HG03342 (cell line): ENCODE results near the gene DDA1.
A peak's percentile ranks its signal among the peaks of the same experiment; 100 is the strongest.
"Not testable (repeated sequence)": the region's sequence is repeated elsewhere in the genome, so short reads cannot be mapped to it uniquely, and the experiment has no call there.

Experiments
- ATAC-seq: cut with Tn5 transposase; IDR thresholded peaks from one replicate; pipeline ENCODE4 v1.9.1; 2021; ENCODE audit warnings: mild to moderate bottlenecking, moderate library complexity; ENCODE audit not compliant: unreplicated experiment

The DDA1 gene

DNA sequence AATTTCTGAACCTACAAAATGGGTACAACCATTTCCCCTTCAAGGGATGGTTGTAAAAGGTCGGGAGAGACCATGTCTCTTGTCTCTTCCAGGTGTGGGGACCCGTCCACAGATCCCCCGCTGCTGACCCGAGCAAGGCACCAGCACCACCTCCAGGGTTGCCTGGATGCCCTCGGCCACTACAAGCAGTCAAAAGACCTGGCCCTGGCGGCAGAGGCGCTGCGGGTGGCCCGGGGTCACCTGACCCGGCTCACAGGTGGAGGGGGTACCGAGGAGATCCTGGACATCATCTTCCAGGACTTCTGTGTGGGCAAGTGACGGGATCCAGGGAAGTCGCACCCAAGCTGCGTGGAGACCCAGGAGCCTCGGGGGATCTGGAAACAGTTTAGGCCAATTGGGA is 32.0 kb downstream of the DDA1 start:
- ATAC-seq: no peak

DNA sequence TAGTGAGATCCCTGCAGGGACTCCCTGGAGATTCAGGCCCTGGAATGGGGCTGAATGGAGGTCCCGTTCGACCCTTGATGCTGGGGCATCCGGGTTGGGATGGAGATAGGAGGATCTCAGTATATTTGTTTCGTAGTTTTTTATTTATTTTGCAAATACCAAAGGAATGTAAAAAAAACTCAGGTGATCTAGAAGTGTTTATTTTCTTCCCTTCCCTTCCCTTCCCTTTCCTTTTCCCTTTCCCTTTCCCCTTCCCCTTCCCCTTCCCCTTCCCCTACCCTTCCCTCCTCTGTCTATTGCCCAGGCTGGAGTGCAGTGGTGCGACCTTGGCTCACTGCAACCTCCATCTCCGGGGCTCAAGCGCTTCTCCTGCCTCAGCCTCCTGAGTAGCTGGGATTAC is 32.5 kb downstream of the DDA1 start:
- no peak for ATAC-seq

- peak; percentile 38 for ATAC-seq
Observed at GRCh38 chr19:17346109-17346671, 36.8 kb downstream of the DDA1 start.

DNA sequence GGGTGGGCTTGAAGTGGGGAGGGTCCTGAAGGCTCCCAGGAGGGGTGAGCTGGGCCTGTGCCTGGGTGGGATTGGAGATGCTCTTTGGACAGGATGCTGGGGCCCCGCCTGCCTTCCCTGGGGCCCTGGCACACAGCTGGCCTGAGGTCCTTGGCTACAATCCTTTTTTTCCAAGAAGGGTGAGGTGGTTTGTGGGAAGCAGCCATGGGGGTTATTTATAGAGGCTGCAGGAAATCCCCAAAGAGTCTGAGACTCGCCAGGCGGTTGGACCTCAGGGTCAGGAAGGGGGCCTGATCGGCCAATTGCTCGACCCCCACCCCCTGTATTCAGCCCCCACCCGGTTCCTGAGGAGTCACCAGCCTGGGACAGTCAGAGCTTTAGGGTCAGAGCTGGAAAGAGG is 38.0 kb downstream of the DDA1 start:
- ATAC-seq: no peak

DNA sequence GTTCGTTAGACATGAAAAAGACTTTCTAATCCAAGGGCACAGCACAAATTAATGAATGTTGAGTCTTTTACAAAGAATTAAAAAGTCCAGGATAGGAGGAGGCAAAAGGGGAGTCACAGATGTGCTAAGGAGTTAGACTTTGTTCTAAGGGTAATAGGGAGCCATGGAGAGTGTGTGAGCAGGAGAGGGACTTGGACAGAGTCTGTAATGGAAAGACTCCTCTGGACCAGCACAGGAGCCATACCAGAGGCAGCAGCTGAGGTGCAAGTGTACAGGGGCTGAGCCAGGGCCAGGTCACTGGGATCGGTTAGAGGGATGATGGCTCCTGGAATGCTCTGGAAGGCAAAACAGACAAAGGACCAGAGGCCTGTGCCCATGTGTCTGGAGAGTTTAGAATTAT is 38.5 kb downstream of the DDA1 start:
- no peak for ATAC-seq

GRCh38 chr19:17348700-17349099 is 39.3 kb downstream of the DDA1 start:
- no peak for ATAC-seq

DNA sequence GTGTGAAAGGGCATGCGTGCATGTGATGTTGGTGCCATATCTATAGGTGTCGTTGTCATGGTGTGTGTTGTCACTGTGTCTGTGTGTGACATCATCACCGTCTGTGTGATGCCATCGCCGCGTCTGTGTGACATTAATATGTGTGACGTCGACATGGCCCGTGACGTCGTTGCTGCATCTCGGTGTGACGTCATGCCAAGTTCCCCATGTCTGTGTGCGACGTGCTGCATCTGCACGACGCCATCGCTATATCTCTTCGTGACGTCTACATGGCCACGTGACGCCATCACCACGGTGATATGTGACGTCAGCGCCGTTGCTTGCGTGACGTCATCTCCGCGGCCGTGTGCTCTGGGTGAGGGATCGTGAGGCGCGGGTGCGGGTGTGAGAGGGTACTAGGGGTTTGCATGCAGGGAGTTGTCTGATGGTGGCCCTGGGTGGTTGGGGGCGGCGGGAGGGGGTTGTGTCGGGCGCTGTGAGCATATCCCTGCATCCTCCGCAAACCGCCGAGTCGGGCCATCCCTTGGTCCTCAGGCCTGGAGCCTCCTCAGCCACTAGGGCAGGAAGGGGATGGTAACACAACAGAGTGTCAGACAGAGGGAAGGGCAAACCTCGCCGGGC is 42.6 kb downstream of the DDA1 start:
- no peak for ATAC-seq

DNA sequence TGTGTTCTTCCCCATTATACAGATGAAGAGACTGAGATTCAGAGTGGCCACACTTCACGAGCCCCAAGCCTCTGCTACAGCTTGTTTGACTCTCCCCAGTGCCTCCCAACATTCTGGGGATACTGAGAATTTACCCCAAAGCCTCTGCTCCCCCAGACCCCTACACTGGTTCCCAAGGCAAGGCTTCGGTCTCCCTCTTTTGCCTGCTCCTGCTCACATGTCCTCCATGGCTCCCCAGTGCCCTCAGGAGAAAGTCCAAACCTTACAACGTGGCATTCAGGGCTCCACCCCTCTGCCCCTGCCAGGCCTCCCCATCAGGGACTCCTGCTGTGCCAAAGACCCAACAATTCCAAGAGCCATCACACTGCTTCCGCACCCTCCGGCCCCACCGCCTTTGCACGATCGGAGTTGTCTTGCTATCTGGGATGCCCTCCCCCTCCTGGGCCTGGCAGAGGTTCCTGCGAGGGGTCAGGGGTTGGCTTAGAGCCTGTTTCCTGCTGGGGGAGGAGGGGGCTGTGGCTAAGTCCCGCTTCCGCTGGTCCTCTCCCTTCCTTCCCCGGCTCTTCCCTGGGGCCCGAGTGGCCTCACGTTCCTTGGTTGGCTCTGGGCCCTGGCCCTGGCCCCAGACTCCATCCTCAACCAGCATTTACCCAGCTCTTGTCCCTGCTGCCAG is 43.4 kb downstream of the DDA1 start:
- no peak for ATAC-seq

GRCh38 chr19:17353386-17353785 is 44.0 kb downstream of the DDA1 start:
- ATAC-seq: no peak

GRCh38 chr19:17357078-17357666 is 47.8 kb downstream of the DDA1 start:
- ATAC-seq: no peak

DNA sequence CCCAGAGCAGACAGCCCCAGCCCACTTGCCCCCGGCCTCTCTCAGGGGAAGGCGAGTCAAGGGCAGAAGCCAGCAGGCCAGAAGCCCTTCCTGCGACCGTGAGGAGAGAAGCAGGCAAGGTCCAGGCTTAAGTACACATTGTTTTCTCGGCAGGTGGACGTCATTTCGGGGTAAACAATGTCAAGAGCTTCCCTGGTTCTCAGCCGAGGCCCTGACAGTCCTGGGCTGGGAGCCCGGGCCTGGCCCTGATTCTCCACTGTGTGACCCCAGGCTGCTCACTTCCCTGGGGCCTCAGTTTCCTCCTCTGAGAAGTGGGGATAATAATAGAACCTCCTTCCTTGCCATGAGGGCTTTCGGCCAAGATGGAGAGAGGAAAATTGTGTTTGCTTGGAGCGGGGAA is 48.4 kb downstream of the DDA1 start:
- ATAC-seq: no peak

- no peak for ATAC-seq
Observed at GRCh38 chr19:17358395-17358794, 49.0 kb downstream of the DDA1 start.

GRCh38 chr19:17359905-17360800 is 50.8 kb downstream of the DDA1 start:
- no peak for ATAC-seq

GRCh38 chr19:17363852-17364605 is 54.7 kb downstream of the DDA1 start:
- ATAC-seq: not testable (repeated sequence)

GRCh38 chr19:17365361-17365760 is 56.0 kb downstream of the DDA1 start:
- no peak for ATAC-seq

DNA sequence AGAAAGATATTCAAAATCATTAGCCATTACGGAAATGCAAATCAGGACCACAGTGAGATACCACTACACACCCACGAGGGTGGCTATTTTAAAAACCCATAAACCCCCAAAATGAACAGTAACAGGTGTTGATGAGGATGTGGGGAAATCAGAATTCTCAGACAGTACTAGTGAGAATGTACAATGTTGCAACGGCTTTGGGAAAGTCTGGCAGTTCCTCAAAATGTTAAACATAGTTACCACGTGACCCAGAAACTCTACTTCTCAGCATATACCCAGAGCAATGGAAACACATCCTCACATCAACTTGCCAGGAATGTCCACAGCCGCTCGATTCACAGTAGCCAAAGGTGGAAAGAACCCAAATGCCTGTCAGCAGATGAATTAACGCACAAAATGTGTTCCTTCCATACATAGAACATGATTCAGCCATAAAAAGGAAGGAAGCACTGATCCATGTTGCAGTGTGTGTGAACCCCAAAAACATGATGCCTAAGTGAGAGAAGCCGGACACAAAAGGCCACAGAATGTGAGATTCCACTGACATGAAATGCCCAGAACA is 60.7 kb downstream of the DDA1 start:
- ATAC-seq: peak; percentile 85
